ENCODE measurements around the gene CDC42EP3.

CDC42EP3 gene

DNA sequence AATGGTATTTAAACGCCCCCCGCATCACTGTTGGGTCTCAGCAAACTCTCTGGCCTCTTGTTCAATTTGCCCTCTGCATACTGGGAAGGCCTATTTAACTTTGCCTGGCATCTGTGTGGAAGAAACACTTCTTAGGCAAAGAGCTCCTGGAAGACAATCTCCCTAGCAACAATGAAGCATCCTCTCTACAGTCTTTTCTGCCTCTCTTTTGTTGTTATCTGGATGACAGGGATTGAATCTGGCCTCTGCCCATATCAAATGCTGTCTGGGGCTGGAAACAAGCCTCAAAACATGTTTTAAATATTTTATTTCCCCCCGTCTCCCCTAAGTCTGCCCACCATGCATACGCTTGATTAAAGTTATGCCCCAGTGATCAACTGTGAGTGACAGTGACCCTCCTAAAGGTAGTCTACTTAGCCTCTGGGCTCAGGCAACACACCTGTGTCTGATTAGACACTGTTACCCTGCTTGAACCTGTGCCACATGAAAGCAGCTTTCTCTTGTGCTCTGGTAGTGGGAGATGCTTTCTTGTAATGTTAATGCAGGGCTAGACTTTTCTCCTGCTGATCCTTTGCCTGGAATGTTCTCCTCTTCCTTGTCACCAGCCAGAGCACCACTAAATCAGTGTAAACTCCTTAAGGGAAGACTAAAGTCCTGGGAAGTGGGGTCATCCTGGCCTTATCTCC lies 34.9 kb downstream of the CDC42EP3 start:
- DNase-seq (ENCODE audit: low read depth in 2 of 2): no peak

- DNase-seq (ENCODE audit: low read depth in 2 of 2): peak in 1 of 2 donors; percentile 48
Measured at GRCh38 chr2:37635504-37636380, 35.7 kb downstream of the CDC42EP3 start.

GRCh38 chr2:37634914-37635503 lies 36.4 kb downstream of the CDC42EP3 start:
- no peak for DNase-seq (ENCODE audit: low read depth in 2 of 2)

DNA sequence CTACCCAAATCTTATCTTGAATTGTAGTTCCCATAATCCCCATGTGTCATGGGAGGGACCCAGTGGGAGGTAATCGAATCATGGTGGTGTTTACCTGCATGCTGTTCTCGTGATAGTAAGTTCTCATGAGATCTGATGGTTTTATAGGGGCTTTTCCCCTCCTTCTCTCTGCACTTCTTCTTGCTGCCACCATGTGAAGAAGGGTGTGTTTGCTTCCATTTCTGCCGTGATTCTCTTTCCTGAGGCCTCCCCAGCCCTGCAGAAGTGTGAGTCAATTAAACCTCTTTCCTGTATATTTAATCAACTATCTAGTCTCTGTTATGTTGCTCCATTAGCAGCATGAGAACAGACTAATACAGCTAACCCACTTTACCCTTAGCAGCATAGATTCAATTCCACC lies 37.6 kb downstream of the CDC42EP3 start:
- DNase-seq (ENCODE audit: low read depth in 2 of 2): no peak

GRCh38 chr2:37633234-37633633 lies 38.2 kb downstream of the CDC42EP3 start:
- DNase-seq (ENCODE audit: low read depth in 2 of 2): no peak

- DNase-seq (ENCODE audit: low read depth in 2 of 2): no peak
Measured at GRCh38 chr2:37632310-37632709, 39.1 kb downstream of the CDC42EP3 start.

DNA sequence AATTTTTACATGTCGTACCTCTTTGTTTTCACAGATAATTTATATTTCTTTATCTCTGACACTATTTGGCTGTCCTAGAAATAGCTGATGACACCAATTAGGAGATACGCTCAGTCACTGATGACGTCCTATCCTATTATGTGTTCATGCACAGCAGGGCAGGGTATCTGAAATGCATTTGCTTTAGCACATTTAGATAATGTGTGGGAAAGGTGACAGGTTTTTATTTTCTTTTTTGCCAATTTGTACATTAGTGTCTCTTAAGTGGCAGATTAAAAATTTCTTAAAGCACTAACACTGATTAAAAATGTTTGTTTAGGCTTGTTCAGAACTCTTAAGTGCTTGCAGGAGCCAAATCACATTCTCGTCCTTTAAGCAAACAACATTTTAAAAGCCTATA lies 39.7 kb downstream of the CDC42EP3 start:
- DNase-seq (ENCODE audit: low read depth in 2 of 2): no peak

DNA sequence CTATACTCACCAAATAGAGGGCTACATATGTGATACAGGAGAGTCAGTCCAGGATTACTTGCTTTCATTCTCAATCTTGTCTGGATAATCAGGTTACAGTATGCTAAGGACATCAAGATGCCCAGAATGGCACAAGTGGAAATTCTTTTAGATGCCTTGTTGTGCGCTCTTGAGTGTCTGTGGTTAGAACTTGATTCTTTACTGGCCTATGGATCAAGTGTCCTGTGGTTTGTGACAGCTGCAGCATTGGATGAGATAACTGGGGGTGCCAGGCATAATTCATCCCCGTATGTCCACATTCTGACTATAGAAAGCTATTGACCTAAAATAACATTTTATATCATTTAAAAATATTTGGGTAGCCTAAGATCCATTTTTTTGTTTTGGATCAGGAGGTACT lies 40.1 kb downstream of the CDC42EP3 start:
- DNase-seq (ENCODE audit: low read depth in 2 of 2): no peak

DNA sequence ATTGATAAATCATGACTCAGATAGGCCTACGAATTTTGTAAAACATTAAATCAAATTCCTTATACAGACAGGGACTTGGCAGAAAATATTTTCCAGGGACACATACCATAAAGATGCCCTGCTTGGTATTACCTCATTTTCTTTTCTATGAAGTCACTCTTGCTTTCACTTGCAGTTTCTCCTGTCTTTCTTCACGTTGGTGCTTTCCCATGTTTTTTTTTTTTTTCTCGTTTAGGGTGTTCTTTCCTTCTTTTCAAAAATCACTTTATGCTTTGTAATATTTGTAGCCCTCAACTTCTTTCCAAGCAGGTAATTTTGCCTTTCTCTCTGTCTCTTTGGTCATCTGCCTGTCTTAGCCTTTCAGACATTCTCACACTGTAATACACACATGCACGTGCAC lies 40.7 kb downstream of the CDC42EP3 start:
- DNase-seq (ENCODE audit: low read depth in 2 of 2): no peak

DNA sequence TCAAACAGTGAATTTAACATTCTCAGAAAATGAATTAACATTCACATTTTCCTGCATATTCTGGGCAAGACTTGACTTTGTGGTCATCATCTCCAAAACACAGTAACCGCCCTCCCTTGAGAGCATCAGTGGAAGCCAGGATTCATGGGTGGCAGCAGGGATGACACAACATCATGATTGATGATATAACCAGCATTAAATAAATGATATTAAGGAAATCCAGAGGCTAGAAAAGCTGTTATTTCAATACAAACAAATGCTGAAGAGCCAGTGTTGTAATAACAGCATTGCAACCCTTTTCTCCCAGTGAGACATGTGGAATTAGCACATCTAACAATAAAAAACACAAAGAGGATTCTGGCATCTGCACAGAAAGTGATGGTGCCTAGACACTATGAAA lies 41.1 kb downstream of the CDC42EP3 start:
- no peak for DNase-seq (ENCODE audit: low read depth in 2 of 2)

GRCh38 chr2:37629529-37629928 lies 41.9 kb downstream of the CDC42EP3 start:
- no peak for DNase-seq (ENCODE audit: low read depth in 2 of 2)

- no peak for DNase-seq (ENCODE audit: low read depth in 2 of 2)
Measured at GRCh38 chr2:37627710-37628109, 43.7 kb downstream of the CDC42EP3 start.

DNA sequence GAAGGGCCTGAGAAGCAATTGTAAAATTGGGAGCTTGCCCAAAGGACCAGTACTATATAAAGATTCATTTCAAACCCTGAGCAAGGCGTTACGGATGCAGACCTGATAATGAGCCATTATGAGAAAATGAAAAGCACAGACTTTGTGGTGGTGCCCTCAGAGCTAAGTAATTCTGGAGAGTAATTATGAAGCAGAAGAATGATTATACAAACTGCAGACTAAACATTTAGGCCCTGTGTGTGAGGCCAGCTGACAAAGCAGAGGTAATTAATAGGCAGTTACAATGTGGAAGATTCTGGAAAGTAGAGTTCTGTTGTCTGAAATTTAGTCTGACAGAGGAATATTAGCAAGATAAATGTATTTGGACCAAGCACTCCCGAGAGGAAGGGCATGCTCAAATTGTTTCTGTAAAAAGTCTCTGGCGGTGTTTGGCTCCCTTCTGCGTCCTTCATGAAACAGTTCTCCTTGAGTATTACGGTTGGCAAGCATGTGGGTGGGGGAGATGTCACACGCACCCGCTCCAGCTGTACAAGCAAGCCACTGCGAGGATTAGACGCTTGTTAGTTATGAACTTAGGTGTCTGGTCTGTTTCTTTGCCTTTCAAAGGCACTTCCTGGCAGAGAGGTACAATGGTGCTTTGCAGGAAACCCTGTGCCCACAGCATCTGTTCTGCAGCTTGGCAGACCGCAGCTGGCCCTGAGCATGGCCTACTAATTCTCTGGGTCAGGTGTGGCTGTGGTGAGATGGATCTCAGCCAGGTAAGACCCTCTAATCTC lies 45.5 kb downstream of the CDC42EP3 start:
- DNase-seq (ENCODE audit: low read depth in 2 of 2): peak in 1 of 2 donors; percentile 28

GRCh38 chr2:37625156-37625555 lies 46.3 kb downstream of the CDC42EP3 start:
- DNase-seq (ENCODE audit: low read depth in 2 of 2): no peak

- DNase-seq (ENCODE audit: low read depth in 2 of 2): no peak
Measured at GRCh38 chr2:37623971-37624900, 47.2 kb downstream of the CDC42EP3 start.

- DNase-seq (ENCODE audit: low read depth in 2 of 2): no peak
Measured at GRCh38 chr2:37623406-37623805, 48.0 kb downstream of the CDC42EP3 start.

GRCh38 chr2:37622450-37623100 lies 48.9 kb downstream of the CDC42EP3 start:
- no peak for DNase-seq (ENCODE audit: low read depth in 2 of 2)

DNA sequence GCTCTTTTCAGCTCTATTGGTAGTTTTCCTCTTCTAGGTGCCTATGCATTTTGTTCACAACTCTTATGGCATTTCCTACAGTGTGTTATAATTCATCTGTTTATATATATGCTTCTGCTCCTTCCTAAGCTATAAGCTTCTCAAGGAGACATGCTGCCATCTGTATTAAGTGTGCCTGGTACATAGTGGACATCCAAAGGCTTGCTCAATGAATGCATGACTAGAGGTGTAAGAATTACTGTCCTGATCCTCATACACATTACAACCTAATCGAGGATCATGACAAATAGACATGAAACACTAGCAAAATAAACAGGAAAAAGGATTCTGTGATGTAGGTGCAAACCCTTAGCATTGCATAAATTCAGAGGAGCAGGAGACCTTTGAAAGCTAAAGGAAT lies 50.2 kb downstream of the CDC42EP3 start:
- no peak for DNase-seq (ENCODE audit: low read depth in 2 of 2)

GRCh38 chr2:37619959-37620300 lies 51.5 kb downstream of the CDC42EP3 start:
- DNase-seq (ENCODE audit: low read depth in 2 of 2): no peak

DNA sequence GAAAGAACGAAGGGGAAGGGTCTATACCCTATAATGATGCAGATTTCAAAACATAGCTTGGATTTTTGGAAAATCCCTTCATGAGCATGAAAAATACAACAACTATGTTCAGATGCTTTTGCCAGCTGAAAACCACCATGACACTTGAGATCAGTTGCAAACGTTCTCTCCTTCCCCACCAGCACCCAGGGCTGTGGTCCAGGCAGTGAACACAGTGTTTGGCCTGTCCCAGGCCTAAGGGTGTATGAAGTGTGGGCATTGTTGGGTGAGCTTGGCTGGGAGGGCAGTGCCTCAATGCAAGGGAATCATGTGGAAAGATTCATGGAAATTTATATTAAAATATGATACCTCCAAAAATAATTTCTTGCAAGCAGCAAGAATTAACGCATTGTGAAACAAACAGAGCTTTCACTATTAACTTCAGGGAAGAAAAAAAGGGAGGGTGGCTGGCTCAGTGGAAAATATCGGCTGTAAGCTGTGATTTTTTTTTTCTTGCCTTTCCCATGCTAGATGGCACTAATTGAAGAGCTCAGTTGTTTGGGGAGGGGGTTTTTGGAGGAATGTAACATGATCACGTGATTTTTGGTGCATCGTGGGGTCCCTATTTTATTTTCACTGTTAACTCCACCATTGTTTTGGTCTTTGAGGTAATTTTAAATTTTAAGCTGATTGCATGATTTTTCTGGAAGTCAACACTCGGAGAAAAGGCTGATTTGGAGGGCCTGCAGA lies 52.0 kb downstream of the CDC42EP3 start:
- DNase-seq (ENCODE audit: low read depth in 2 of 2): no peak
